ENCODE measurements around the gene RAPGEF6. TPM values are rescaled to one million over a fixed set of nuclear protein-coding genes. Genes with fewer than 3 reads are reported as not detected.

RAPGEF6 gene
- total RNA-seq, 3 donors from 2014 or later: 21.8 to 56.3 (median 31.5) TPM

GRCh38 chr5:131473731-131474130 is 161.3 kb downstream of the RAPGEF6 start:
- TF ChIP-seq POLR2A (IDR thresholded peaks at IDR 0.05) (no peak), POLR2AphosphoS5 (IDR thresholded peaks at IDR 0.05) (no peak), CTCF (IDR thresholded peaks at IDR 0.05) (no peak)
- no peaks in the 10 kb centered on the region for H3K9me3 ChIP-seq
- H3K36me3 ChIP-seq: peaks cover 5% of the 10 kb centered on the region
- no peak for DNase-seq (ENCODE audit: low spot score in 2 of 2)
- H3K4me1 ChIP-seq: no peaks in the 10 kb centered on the region
- no peaks in the 10 kb centered on the region for H3K27me3 ChIP-seq
- no peak overlapping the region for H3K4me3 ChIP-seq
- intact Hi-C loops (cut with DNase I; ENCODE audit: low total_unique reads): no loop called here
- H3K27ac ChIP-seq: no peak overlapping the region

- no peaks in the 10 kb centered on the region for H3K9me3 ChIP-seq
- no peaks in the 10 kb centered on the region for H3K27me3 ChIP-seq
- H3K27ac ChIP-seq: no peak overlapping the region
- H3K4me3 ChIP-seq: no peak overlapping the region
- intact Hi-C loops (cut with DNase I; ENCODE audit: low total_unique reads): no loop called here
- peaks cover 8% of the 10 kb centered on the region for H3K36me3 ChIP-seq
- H3K4me1 ChIP-seq: no peaks in the 10 kb centered on the region
- TF ChIP-seq POLR2A (IDR thresholded peaks at IDR 0.05) (no peak), POLR2AphosphoS5 (IDR thresholded peaks at IDR 0.05) (no peak), CTCF (IDR thresholded peaks at IDR 0.05) (no peak)
- no peak for DNase-seq (ENCODE audit: low spot score in 2 of 2)
Measured at GRCh38 chr5:131466171-131466766, 168.8 kb downstream of the RAPGEF6 start.

GRCh38 chr5:131463656-131464055 is 171.4 kb downstream of the RAPGEF6 start:
- Histone ChIP-seq H3K9me3 (no peaks in the 10 kb centered on the region), H3K4me1 (no peaks in the 10 kb centered on the region), H3K27ac (no peak overlapping the region), H3K27me3 (no peaks in the 10 kb centered on the region), H3K36me3 (peaks cover 8% of the 10 kb centered on the region), H3K4me3 (no peak overlapping the region)
- TF ChIP-seq POLR2AphosphoS5 (IDR thresholded peaks at IDR 0.05) (no peak), CTCF (IDR thresholded peaks at IDR 0.05) (no peak), POLR2A (IDR thresholded peaks at IDR 0.05) (no peak)
- intact Hi-C loops (cut with DNase I; ENCODE audit: low total_unique reads): no loop called here
- DNase-seq (ENCODE audit: low spot score in 2 of 2): no peak

GRCh38 chr5:131462454-131462853 is 172.6 kb downstream of the RAPGEF6 start:
- Histone ChIP-seq H3K4me3 (no peak overlapping the region), H3K27ac (no peak overlapping the region), H3K4me1 (no peaks in the 10 kb centered on the region), H3K27me3 (no peaks in the 10 kb centered on the region), H3K9me3 (no peaks in the 10 kb centered on the region), H3K36me3 (peaks cover 8% of the 10 kb centered on the region)
- intact Hi-C loops (cut with DNase I; ENCODE audit: low total_unique reads): no loop called here
- DNase-seq (ENCODE audit: low spot score in 2 of 2): no peak
- TF ChIP-seq POLR2A (IDR thresholded peaks at IDR 0.05) (no peak), POLR2AphosphoS5 (IDR thresholded peaks at IDR 0.05) (no peak), CTCF (IDR thresholded peaks at IDR 0.05) (no peak)

GRCh38 chr5:131461742-131462141 is 173.3 kb downstream of the RAPGEF6 start:
- no peak overlapping the region for H3K4me3 ChIP-seq
- H3K36me3 ChIP-seq: peaks cover 8% of the 10 kb centered on the region
- intact Hi-C loops (cut with DNase I; ENCODE audit: low total_unique reads): no loop called here
- no peaks in the 10 kb centered on the region for H3K9me3 ChIP-seq
- no peaks in the 10 kb centered on the region for H3K27me3 ChIP-seq
- TF ChIP-seq CTCF (IDR thresholded peaks at IDR 0.05) (no peak), POLR2A (IDR thresholded peaks at IDR 0.05) (no peak), POLR2AphosphoS5 (IDR thresholded peaks at IDR 0.05) (no peak)
- DNase-seq (ENCODE audit: low spot score in 2 of 2): no peak
- H3K27ac ChIP-seq: no peak overlapping the region
- H3K4me1 ChIP-seq: no peaks in the 10 kb centered on the region
